ENCODE results near the gene PHLDB3. TPM values are rescaled to one million over a fixed set of nuclear protein-coding genes. Genes with fewer than 3 reads are reported as not detected.
"Not testable (repeated sequence)": the region's sequence is repeated elsewhere in the genome, so short reads cannot be mapped to it uniquely, and the experiment has no call there.

Gene PHLDB3
- total RNA-seq, 4 donors from 2014 or later = 10.2 to 28.7 (median 16.5) TPM

GRCh38 chr19:43551399-43552197 is 47.1 kb upstream of the PHLDB3 start:
- no peak for TF ChIP-seq POLR2AphosphoS5 (IDR thresholded peaks at IDR 0.05)
- no peak for TF ChIP-seq CTCF (IDR thresholded peaks at IDR 0.05)
- no peak for TF ChIP-seq EP300 (IDR thresholded peaks at IDR 0.05; ENCODE audit: low read depth)
- WGBS, 2 donors (ENCODE audit: low coverage in 1 of 2) = 67 to 87% methylated on average over 2 to 21 of the region's 23 CpGs
- no peak overlapping the region for H3K27ac ChIP-seq
- in situ Hi-C loops (cut with MboI; ENCODE audit: low pct_ligation_motif_present in 1 of 4, low pct_unique_long_range_greater_than_20kb in 1 of 4, low sequenced_read_pairs in 3 of 4) = loop anchor here in 1 of 4 donors (10.0 kb wide), 1 partner anchor 93 kb away; no protein-coding TSS in a partner anchor
- no peak overlapping the region for H3K4me3 ChIP-seq
- intact Hi-C loops (cut with DNase I; ENCODE audit: low total_unique reads) = no loop called here
- no peaks in the 10 kb centered on the region for H3K9me3 ChIP-seq
- no peaks in the 10 kb centered on the region for H3K27me3 ChIP-seq
- no peaks in the 10 kb centered on the region for H3K4me1 ChIP-seq
- H3K36me3 ChIP-seq = peaks cover 0 to 40% (median 13%) of the 10 kb centered on the region in 4 donors
- DNase-seq = no peak

GRCh38 chr19:43548706-43549105 is 44.2 kb upstream of the PHLDB3 start:
- DNase-seq = no peak
- Histone ChIP-seq H3K27me3 (no peaks in the 10 kb centered on the region), H3K9me3 (no peaks in the 10 kb centered on the region), H3K36me3 (peaks cover 0 to 32% (median 13%) of the 10 kb centered on the region in 4 donors), H3K27ac (no peak overlapping the region), H3K4me1 (no peaks in the 10 kb centered on the region), H3K4me3 (no peak overlapping the region)
- 85 to 86% methylated on average over 2 of the region's 2 CpGs for WGBS, 2 donors (ENCODE audit: low coverage in 1 of 2)
- intact Hi-C loops (cut with DNase I; ENCODE audit: low total_unique reads) (no loop called here), in situ Hi-C loops (cut with MboI; ENCODE audit: low pct_ligation_motif_present in 1 of 4, low pct_unique_long_range_greater_than_20kb in 1 of 4, low sequenced_read_pairs in 3 of 4) (no loop called here)
- no peak for TF ChIP-seq CTCF (IDR thresholded peaks at IDR 0.05)
- no peak for TF ChIP-seq POLR2AphosphoS5 (IDR thresholded peaks at IDR 0.05)
- no peak for TF ChIP-seq EP300 (IDR thresholded peaks at IDR 0.05; ENCODE audit: low read depth)
- TF ChIP-seq POLR2A (IDR thresholded peaks at IDR 0.05) = no peak

- H3K4me3 ChIP-seq; DNase-seq; intact Hi-C loops (cut with DNase I; ENCODE audit: low total_unique reads); H3K4me1 ChIP-seq; H3K27ac ChIP-seq; H3K9me3 ChIP-seq; H3K27me3 ChIP-seq; in situ Hi-C loops (cut with MboI; ENCODE audit: low pct_ligation_motif_present in 1 of 4, low pct_unique_long_range_greater_than_20kb in 1 of 4, low sequenced_read_pairs in 3 of 4): not testable (repeated sequence)
- H3K36me3 ChIP-seq = peaks cover 0 to 33% (median 11%) of the 10 kb centered on the region in 4 donors
- 91% methylated on average over 18 of the region's 24 CpGs; no CpG with 5 or more reads in 1 of the 2 donors for WGBS, 2 donors (ENCODE audit: low coverage in 1 of 2)
Measured at GRCh38 chr19:43547926-43548325, 43.4 kb upstream of the PHLDB3 start.

GRCh38 chr19:43546581-43546980 is 42.0 kb upstream of the PHLDB3 start:
- Histone ChIP-seq H3K4me1 (no peaks in the 10 kb centered on the region), H3K9me3 (no peaks in the 10 kb centered on the region), H3K4me3 (no peak overlapping the region), H3K27ac (no peak overlapping the region), H3K27me3 (no peaks in the 10 kb centered on the region), H3K36me3 (peaks cover 0 to 31% (median 6%) of the 10 kb centered on the region in 4 donors)
- intact Hi-C loops (cut with DNase I; ENCODE audit: low total_unique reads) (no loop called here), in situ Hi-C loops (cut with MboI; ENCODE audit: low pct_ligation_motif_present in 1 of 4, low pct_unique_long_range_greater_than_20kb in 1 of 4, low sequenced_read_pairs in 3 of 4) (no loop called here)
- DNase-seq = no peak
- 89% methylated on average over 3 of the region's 3 CpGs; no CpG with 5 or more reads in 1 of the 2 donors for WGBS, 2 donors (ENCODE audit: low coverage in 1 of 2)
- TF ChIP-seq POLR2A (IDR thresholded peaks at IDR 0.05) (no peak), EP300 (IDR thresholded peaks at IDR 0.05; ENCODE audit: low read depth) (no peak), CTCF (IDR thresholded peaks at IDR 0.05) (no peak), POLR2AphosphoS5 (IDR thresholded peaks at IDR 0.05) (no peak)
